Mammary epithelial cell (primary cell): ENCODE results near the gene ANTXR1.

Experiments used
- EZH2 ChIP-seq: IDR thresholded peaks from 2 replicates; pipeline ENCODE4 v1.6.1; 2012; ENCODE audit warnings: low read length, inconsistent platforms, borderline replicate concordance
- TF ChIP-seq, protein P1 (sequence below), 2 donors: IDR thresholded peaks in 1 of 2; conservative IDR thresholded peaks in 1 of 2; 2 replicates each; pipeline ENCODE4 v1.5.1; 2011 to 2012; ENCODE audit warnings: inconsistent platforms in 2 of 2, low read length in 2 of 2, mild to moderate bottlenecking in 2 of 2, control low read depth in 1 of 2, low read depth in 1 of 2; ENCODE audit not compliant: insufficient read depth in 1 of 2; ENCODE audit errors: extremely low read depth in 1 of 2

DNA sequence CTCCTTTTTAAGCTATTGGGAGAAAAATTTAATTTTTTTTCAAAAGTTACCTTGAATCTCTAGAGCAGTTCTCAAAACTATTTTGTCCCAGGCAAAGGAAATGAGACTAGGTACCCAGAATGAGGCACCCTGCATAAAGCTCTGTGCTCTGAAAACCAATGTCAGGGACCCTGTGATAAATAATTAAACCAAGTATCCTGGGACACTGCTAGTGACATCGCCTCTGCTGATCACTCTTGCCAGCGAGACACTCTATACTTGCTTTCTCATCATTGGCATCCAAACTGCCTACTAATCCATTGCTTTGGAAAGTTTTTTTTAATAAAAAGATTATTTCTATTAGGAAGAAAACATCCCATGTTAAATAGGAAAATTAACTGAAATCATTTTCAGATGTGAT is 37.1 kb upstream of the ANTXR1 start:
- TF ChIP-seq, protein P1, sequence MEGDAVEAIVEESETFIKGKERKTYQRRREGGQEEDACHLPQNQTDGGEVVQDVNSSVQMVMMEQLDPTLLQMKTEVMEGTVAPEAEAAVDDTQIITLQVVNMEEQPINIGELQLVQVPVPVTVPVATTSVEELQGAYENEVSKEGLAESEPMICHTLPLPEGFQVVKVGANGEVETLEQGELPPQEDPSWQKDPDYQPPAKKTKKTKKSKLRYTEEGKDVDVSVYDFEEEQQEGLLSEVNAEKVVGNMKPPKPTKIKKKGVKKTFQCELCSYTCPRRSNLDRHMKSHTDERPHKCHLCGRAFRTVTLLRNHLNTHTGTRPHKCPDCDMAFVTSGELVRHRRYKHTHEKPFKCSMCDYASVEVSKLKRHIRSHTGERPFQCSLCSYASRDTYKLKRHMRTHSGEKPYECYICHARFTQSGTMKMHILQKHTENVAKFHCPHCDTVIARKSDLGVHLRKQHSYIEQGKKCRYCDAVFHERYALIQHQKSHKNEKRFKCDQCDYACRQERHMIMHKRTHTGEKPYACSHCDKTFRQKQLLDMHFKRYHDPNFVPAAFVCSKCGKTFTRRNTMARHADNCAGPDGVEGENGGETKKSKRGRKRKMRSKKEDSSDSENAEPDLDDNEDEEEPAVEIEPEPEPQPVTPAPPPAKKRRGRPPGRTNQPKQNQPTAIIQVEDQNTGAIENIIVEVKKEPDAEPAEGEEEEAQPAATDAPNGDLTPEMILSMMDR (conservative IDR thresholded peaks at IDR 0.05 in 1 of 2, IDR thresholded peaks at IDR 0.05 in 1 of 2; ENCODE audit: extremely low read depth in 1 of 2, insufficient read depth in 1 of 2, low read depth in 1 of 2, low read length in 2 of 2): no peak
- no peak for TF ChIP-seq EZH2
